SK-N-SH (cell line): ENCODE measurements around the gene EZR.

Experiments used
- CHD2 ChIP-seq: fragments of 150-350 bp; IDR thresholded peaks from 2 replicates; pipeline ENCODE4 v1.6.1; 2018; ENCODE audit warnings: low read length; ENCODE audit not compliant: partially characterized antibody
- EP300 ChIP-seq, 2 experiments: IDR thresholded peaks; 2 replicates each; pipeline versions ENCODE4 v1.4.0 to v1.6.1; 2012; ENCODE audit warnings: borderline replicate concordance in 1 of 2, low read depth in 1 of 2, low read length in 1 of 2
- GABPA ChIP-seq: IDR thresholded peaks from 2 replicates; pipeline ENCODE4 v1.4.0; 2012; ENCODE audit warnings: low read depth, mild to moderate bottlenecking
- POLR2AphosphoS5 ChIP-seq: IDR thresholded peaks from 2 replicates; pipeline ENCODE4 v1.6.1; 2012; ENCODE audit warnings: low read depth, low read length
- TF ChIP-seq, protein P1 (sequence below): fragments of 200-600 bp; sonication (generic); IDR thresholded peaks from 2 replicates; pipeline ENCODE4 v1.6.1; 2017; ENCODE audit warnings: antibody characterized with exemption, mild to moderate bottlenecking, moderate library complexity
- TF ChIP-seq, protein P2 (sequence below): IDR thresholded peaks from 2 replicates; pipeline ENCODE4 v1.6.1; 2012; ENCODE audit warnings: mild to moderate bottlenecking, low read depth, low read length, moderate library complexity

DNA sequence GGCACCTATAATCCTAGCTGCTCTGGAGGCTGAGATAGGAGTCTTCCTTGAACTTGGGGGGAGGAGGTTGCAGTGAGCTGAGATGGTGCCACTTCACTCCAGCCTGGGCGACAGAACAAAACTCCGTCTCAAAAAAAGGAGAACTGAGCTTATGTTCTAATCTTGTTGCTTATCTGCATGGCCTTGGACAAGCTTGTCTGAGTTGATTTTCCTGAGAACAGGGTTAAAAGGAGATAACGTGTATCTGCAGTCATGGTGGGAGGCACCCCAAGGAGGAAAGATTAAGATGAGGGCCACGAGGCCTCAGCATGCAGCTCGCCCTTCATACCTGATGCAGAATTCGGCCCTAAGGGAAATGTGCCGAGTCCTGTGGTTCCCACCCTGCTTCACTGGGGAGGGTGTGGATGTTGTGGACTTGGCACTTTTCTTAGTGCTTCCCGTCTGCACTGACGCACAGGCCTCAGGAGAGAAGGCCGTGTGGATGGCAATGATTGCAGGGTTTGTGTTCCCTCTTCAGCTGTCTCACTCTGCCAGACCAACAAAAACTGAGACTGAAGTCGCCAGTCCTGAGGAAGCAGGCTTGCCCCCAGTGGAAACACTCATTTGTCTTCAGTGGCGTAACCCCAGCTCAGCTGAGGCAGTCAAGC lies 56.3 kb downstream of the EZR start:
- TF ChIP-seq GABPA: no peak
- TF ChIP-seq, protein P1, sequence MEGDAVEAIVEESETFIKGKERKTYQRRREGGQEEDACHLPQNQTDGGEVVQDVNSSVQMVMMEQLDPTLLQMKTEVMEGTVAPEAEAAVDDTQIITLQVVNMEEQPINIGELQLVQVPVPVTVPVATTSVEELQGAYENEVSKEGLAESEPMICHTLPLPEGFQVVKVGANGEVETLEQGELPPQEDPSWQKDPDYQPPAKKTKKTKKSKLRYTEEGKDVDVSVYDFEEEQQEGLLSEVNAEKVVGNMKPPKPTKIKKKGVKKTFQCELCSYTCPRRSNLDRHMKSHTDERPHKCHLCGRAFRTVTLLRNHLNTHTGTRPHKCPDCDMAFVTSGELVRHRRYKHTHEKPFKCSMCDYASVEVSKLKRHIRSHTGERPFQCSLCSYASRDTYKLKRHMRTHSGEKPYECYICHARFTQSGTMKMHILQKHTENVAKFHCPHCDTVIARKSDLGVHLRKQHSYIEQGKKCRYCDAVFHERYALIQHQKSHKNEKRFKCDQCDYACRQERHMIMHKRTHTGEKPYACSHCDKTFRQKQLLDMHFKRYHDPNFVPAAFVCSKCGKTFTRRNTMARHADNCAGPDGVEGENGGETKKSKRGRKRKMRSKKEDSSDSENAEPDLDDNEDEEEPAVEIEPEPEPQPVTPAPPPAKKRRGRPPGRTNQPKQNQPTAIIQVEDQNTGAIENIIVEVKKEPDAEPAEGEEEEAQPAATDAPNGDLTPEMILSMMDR: no peak
- no peak for TF ChIP-seq POLR2AphosphoS5
- TF ChIP-seq EP300 (IDR thresholded peaks at IDR 0.05; ENCODE audit: borderline replicate concordance in 1 of 2, low read depth in 1 of 2, low read length in 1 of 2): no peak
- no peak for TF ChIP-seq CHD2
- TF ChIP-seq, protein P2, sequence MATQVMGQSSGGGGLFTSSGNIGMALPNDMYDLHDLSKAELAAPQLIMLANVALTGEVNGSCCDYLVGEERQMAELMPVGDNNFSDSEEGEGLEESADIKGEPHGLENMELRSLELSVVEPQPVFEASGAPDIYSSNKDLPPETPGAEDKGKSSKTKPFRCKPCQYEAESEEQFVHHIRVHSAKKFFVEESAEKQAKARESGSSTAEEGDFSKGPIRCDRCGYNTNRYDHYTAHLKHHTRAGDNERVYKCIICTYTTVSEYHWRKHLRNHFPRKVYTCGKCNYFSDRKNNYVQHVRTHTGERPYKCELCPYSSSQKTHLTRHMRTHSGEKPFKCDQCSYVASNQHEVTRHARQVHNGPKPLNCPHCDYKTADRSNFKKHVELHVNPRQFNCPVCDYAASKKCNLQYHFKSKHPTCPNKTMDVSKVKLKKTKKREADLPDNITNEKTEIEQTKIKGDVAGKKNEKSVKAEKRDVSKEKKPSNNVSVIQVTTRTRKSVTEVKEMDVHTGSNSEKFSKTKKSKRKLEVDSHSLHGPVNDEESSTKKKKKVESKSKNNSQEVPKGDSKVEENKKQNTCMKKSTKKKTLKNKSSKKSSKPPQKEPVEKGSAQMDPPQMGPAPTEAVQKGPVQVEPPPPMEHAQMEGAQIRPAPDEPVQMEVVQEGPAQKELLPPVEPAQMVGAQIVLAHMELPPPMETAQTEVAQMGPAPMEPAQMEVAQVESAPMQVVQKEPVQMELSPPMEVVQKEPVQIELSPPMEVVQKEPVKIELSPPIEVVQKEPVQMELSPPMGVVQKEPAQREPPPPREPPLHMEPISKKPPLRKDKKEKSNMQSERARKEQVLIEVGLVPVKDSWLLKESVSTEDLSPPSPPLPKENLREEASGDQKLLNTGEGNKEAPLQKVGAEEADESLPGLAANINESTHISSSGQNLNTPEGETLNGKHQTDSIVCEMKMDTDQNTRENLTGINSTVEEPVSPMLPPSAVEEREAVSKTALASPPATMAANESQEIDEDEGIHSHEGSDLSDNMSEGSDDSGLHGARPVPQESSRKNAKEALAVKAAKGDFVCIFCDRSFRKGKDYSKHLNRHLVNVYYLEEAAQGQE: no peak
